GM12872 (cell line): ENCODE results near the gene PLEKHG5.

ENCODE experiments used
- CTCF ChIP-seq: IDR thresholded peaks from 3 replicates; pipeline ENCODE4 v1.5.1; 2011; ENCODE audit warnings: low read depth, mild to moderate bottlenecking, low read length, moderate library complexity; ENCODE audit not compliant: insufficient read depth

The PLEKHG5 gene

GRCh38 chr1:6510493-6510892 is 19.0 kb upstream of the PLEKHG5 start:
- no peak for TF ChIP-seq CTCF

- no peak for TF ChIP-seq CTCF
These were observed 18.4 kb upstream of the PLEKHG5 start for GRCh38 chr1:6509919-6510291.

DNA sequence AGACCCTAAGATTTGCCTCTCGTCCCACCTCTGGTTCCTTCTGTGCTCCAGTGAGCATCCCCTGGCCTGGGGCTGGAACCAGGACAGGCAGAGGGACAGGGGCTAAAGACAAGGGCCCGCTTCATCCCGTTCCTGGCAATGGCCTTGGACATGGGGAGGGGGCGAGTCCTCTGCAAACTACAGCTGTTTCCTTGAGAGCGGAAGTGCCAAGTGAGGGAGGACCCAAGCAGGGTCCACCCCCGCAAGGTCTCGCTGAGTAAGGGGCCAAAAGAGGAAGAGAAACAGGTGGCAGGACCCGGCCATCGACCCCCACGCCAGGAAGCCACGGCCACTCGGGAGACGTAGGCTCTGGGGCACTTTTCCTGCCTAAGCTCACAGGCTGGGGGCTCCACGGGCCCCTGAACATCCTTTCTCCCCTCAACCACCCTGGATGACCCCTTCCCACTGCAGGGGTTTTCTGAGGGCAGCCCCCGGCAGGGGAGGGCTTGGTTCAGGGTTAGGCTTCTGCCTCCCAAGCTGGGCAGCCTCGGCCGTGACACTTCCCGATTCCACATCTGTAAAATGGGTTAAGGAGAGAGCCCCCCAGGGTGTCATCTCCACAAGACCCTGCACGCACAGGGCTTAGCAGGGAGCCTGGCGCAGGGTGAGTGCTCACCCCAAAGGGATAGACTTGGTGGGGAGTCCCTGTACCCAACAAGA is 17.9 kb upstream of the PLEKHG5 start:
- no peak for TF ChIP-seq CTCF

DNA sequence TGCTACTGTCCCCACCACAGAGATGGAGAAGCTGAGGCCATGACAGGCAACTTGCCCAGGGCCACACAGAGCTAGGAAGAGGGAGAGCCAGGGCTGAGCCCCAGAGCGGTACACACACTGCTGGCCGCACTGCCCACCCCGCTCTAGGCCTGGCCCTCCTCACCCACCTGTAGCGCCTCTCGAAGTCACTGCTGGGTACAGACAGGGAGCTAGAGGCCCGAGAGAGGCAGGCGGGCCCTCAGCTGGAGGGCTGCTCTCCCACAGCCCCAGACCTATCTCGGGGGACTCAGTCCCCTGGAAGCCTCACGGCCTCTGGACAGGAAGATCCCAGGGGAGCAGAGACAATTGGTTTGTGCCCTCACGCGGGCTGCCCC is 17.3 kb upstream of the PLEKHG5 start:
- no peak for TF ChIP-seq CTCF

DNA sequence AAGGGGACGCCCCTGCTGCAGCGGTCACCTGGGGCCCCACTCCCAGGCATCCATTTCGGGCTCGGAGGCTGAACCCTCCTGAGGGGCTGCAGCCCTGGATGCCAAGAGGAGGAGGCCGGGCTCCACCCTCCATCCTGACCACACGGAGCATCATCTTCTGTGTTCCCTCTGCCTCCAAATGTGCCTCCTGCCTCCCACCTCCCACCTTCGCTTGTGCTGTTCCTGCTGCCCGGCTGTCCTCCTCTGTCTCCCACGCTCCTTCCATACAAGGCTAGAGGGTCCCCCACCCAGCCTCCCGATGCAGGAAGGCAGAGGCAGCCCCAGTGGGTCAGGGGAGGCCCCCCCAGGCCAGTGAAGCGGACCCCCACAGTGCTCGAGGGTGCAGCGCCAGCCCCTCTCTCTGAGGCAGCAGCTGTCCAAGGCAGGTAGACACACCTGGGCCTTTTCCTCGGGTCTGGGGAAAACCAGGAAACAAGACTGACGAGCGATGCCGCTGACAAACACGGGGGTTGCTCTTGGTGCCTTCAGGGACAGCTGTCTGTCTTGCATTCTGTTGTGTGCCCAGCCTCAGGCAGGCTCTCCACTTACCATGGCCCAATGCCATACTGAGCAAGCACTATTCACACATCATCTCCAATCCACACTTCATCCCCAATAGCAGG is 16.8 kb upstream of the PLEKHG5 start:
- TF ChIP-seq CTCF: no peak

- no peak for TF ChIP-seq CTCF
These were observed 16.0 kb upstream of the PLEKHG5 start for GRCh38 chr1:6507461-6507911.

GRCh38 chr1:6507037-6507428 is 15.6 kb upstream of the PLEKHG5 start:
- no peak for TF ChIP-seq CTCF
